ENCODE results near the gene HESX1. TPM values are rescaled to one million over a fixed set of nuclear protein-coding genes. Genes with fewer than 3 reads are reported as not detected.
A peak's percentile ranks its signal among the peaks of the same experiment; 100 is the strongest.

Gene HESX1
- total RNA-seq, 1 experiment from 2014 or later = 5.6 TPM

DNA sequence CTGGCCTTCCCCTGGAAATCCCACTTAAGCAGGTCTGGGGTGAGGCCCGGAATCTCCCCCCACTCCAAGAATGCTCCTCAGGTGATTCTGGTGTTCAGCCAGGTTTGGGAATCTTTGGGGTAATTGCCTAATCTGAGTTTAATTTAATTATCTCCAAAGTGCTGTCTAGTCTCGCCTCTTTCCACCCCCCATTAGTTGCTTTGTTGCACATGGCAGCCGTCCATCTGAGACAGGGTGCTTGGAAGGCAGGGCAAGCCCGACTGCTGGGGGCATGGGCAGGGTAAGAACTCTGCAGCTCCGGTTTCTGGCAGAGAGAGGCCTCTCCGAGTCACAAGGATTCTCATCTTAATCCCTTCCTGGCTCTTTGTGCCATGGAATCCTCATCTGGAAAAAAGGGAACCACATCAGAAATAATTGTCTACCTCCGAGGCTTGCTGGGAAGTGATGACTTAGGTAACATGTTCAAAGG is 49.6 kb downstream of the HESX1 start:
- Mint-ChIP-seq H3K9me3 (no peaks in the 10 kb centered on the region), H3K4me3 (no peak overlapping the region), H3K36me3 (peaks cover 18% of the 10 kb centered on the region), H3K4me1 (peaks cover 57% of the 10 kb centered on the region), H3K27me3 (ENCODE audit: low read depth) (no peaks in the 10 kb centered on the region), H3K27ac (0 out of 2 replicates have a peak overlapping the region, but pooled peaks have one; percentile 21)
- DNase-seq (ENCODE audit: low spot score) = no peak
- CTCF ChIA-PET = no interaction called here
- ATAC-seq = no peak
- TF ChIP-seq ELF4 (CRISPR knock-in tag; IDR thresholded peaks at IDR 0.05; ENCODE audit: low read depth) (no peak), ZNF671 (CRISPR knock-in tag; IDR thresholded peaks at IDR 0.05) (no peak), ZSCAN18 (CRISPR knock-in tag; IDR thresholded peaks at IDR 0.05) (no peak), ZNF396 (CRISPR knock-in tag; IDR thresholded peaks at IDR 0.05; ENCODE audit: borderline replicate concordance) (no peak), JAZF1 (CRISPR knock-in tag; IDR thresholded peaks at IDR 0.05) (no peak), FOXP1 (CRISPR knock-in tag; IDR thresholded peaks at IDR 0.05; ENCODE audit: borderline replicate concordance) (no peak), NR3C1 (CRISPR knock-in tag; conservative IDR thresholded peaks at IDR 0.05; ENCODE audit: low read depth) (no peak), FOXK1 (CRISPR knock-in tag; IDR thresholded peaks at IDR 0.05) (no peak), ZNF512 (CRISPR knock-in tag; IDR thresholded peaks at IDR 0.05; ENCODE audit: borderline replicate concordance) (no peak), ZNF423 (CRISPR knock-in tag; IDR thresholded peaks at IDR 0.05) (no peak), KAT7 (CRISPR knock-in tag; IDR thresholded peaks at IDR 0.05; ENCODE audit: borderline replicate concordance) (no peak), TEAD4 (CRISPR knock-in tag; IDR thresholded peaks at IDR 0.05) (no peak), GRHL2 (CRISPR knock-in tag; IDR thresholded peaks at IDR 0.05; ENCODE audit: insufficient replicate concordance, severe bottlenecking) (no peak), ZMAT4 (CRISPR knock-in tag; IDR thresholded peaks at IDR 0.05) (no peak), ETV6 (CRISPR knock-in tag; IDR thresholded peaks at IDR 0.05) (no peak), OVOL2 (CRISPR knock-in tag; IDR thresholded peaks at IDR 0.05; ENCODE audit: borderline replicate concordance) (no peak)
- TF ChIP-seq, protein P1, sequence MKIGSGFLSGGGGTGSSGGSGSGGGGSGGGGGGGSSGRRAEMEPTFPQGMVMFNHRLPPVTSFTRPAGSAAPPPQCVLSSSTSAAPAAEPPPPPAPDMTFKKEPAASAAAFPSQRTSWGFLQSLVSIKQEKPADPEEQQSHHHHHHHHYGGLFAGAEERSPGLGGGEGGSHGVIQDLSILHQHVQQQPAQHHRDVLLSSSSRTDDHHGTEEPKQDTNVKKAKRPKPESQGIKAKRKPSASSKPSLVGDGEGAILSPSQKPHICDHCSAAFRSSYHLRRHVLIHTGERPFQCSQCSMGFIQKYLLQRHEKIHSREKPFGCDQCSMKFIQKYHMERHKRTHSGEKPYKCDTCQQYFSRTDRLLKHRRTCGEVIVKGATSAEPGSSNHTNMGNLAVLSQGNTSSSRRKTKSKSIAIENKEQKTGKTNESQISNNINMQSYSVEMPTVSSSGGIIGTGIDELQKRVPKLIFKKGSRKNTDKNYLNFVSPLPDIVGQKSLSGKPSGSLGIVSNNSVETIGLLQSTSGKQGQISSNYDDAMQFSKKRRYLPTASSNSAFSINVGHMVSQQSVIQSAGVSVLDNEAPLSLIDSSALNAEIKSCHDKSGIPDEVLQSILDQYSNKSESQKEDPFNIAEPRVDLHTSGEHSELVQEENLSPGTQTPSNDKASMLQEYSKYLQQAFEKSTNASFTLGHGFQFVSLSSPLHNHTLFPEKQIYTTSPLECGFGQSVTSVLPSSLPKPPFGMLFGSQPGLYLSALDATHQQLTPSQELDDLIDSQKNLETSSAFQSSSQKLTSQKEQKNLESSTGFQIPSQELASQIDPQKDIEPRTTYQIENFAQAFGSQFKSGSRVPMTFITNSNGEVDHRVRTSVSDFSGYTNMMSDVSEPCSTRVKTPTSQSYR (CRISPR knock-in tag; IDR thresholded peaks at IDR 0.05) = no peak
- TF ChIP-seq, protein P2, sequence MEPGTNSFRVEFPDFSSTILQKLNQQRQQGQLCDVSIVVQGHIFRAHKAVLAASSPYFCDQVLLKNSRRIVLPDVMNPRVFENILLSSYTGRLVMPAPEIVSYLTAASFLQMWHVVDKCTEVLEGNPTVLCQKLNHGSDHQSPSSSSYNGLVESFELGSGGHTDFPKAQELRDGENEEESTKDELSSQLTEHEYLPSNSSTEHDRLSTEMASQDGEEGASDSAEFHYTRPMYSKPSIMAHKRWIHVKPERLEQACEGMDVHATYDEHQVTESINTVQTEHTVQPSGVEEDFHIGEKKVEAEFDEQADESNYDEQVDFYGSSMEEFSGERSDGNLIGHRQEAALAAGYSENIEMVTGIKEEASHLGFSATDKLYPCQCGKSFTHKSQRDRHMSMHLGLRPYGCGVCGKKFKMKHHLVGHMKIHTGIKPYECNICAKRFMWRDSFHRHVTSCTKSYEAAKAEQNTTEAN (CRISPR knock-in tag; IDR thresholded peaks at IDR 0.05) = no peak
- TF ChIP-seq, protein P3, sequence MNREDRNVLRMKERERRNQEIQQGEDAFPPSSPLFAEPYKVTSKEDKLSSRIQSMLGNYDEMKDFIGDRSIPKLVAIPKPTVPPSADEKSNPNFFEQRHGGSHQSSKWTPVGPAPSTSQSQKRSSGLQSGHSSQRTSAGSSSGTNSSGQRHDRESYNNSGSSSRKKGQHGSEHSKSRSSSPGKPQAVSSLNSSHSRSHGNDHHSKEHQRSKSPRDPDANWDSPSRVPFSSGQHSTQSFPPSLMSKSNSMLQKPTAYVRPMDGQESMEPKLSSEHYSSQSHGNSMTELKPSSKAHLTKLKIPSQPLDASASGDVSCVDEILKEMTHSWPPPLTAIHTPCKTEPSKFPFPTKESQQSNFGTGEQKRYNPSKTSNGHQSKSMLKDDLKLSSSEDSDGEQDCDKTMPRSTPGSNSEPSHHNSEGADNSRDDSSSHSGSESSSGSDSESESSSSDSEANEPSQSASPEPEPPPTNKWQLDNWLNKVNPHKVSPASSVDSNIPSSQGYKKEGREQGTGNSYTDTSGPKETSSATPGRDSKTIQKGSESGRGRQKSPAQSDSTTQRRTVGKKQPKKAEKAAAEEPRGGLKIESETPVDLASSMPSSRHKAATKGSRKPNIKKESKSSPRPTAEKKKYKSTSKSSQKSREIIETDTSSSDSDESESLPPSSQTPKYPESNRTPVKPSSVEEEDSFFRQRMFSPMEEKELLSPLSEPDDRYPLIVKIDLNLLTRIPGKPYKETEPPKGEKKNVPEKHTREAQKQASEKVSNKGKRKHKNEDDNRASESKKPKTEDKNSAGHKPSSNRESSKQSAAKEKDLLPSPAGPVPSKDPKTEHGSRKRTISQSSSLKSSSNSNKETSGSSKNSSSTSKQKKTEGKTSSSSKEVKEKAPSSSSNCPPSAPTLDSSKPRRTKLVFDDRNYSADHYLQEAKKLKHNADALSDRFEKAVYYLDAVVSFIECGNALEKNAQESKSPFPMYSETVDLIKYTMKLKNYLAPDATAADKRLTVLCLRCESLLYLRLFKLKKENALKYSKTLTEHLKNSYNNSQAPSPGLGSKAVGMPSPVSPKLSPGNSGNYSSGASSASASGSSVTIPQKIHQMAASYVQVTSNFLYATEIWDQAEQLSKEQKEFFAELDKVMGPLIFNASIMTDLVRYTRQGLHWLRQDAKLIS (CRISPR knock-in tag; IDR thresholded peaks at IDR 0.05; ENCODE audit: borderline replicate concordance) = no peak
- POLR2A ChIA-PET = no interaction called here

All from WTC11 (cell line).